CD4-positive, alpha-beta T cell (primary cell): Measurements from ENCODE around the gene UBN2. TPM values are rescaled to one million over a fixed set of nuclear protein-coding genes. Genes with fewer than 3 reads are reported as not detected.
"Not testable (repeated sequence)": the region's sequence is repeated elsewhere in the genome, so short reads cannot be mapped to it uniquely, and the experiment has no call there.

Experiments
- ATAC-seq: fragments of 200-7000 bp; cut with Tn5 transposase; one replicate; pipeline ENCODE4 v1.10.0; 2022; ENCODE audit warnings: mild to moderate bottlenecking; ENCODE audit not compliant: poor library complexity
- CTCF ChIA-PET: fragments of 350-600 bp; sonication (Branson Sonifier 250); formaldehyde crosslinking; loops from one replicate; lab custom pipeline; 2021; ENCODE audit warnings: antibody characterized with exemption, inconsistent platforms; lab: Charles Lee
- POLR2A ChIA-PET: fragments of 350-600 bp; sonication (Branson Sonifier 250); formaldehyde crosslinking; loops from one replicate; lab custom pipeline; 2021; ENCODE audit warnings: antibody characterized with exemption, inconsistent platforms; lab: Charles Lee
- DNase-seq, 14 experiments: peaks; one replicate each; pipeline ENCODE4 v3.0.0-alpha.2; 2013 to 2020; ENCODE audit warnings: mixed read lengths in 2 of 14
- H3K27ac ChIP-seq, 2 donors: one replicate each; pipeline versions ENCODE4 v1.5.1 to v1.7.0; 2013; ENCODE audit warnings: low read length in 2 of 2, low read depth in 1 of 2, mild to moderate bottlenecking in 1 of 2
- H3K27me3 ChIP-seq, 2 experiments: 1 replicate in 1 of 2; 2 replicates in 1 of 2; pipeline versions ENCODE4 v1.6.1 to v1.7.0; 2013; ENCODE audit warnings: low read length in 2 of 2, control low read depth in 1 of 2, mild to moderate bottlenecking in 1 of 2, moderate library complexity in 1 of 2; ENCODE audit not compliant: insufficient read depth in 2 of 2, control insufficient read depth in 1 of 2
- H3K36me3 ChIP-seq: one replicate; pipeline ENCODE4 v1.6.1; 2013; ENCODE audit warnings: low read length, control low read depth; ENCODE audit not compliant: insufficient read depth
- H3K4me1 ChIP-seq: one replicate; pipeline ENCODE4 v1.6.1; 2013; ENCODE audit warnings: low read length, control low read depth; ENCODE audit not compliant: insufficient read depth
- H3K4me3 ChIP-seq: one replicate; pipeline ENCODE4 v1.5.1; 2013; ENCODE audit warnings: mild to moderate bottlenecking, low read length, moderate library complexity
- H3K9me3 ChIP-seq, 2 experiments: 1 replicate in 1 of 2; 2 replicates in 1 of 2; pipeline versions ENCODE4 v1.6.1 to v1.7.0; 2013; ENCODE audit warnings: low read length in 2 of 2, mild to moderate bottlenecking in 2 of 2, control low read depth in 1 of 2, moderate library complexity in 1 of 2; ENCODE audit not compliant: control insufficient read depth in 1 of 2, insufficient read depth in 1 of 2
- H3K27ac Mint-ChIP-seq: one replicate; pipeline ENCODE4 v1.8.0; 2020; ENCODE audit warnings: mixed read lengths
- H3K27me3 Mint-ChIP-seq: one replicate; pipeline ENCODE4 v1.8.0; 2021; ENCODE audit warnings: mixed read lengths
- H3K36me3 Mint-ChIP-seq: one replicate; pipeline ENCODE4 v1.8.0; 2021; ENCODE audit warnings: low read depth, mixed read lengths
- H3K4me1 Mint-ChIP-seq: one replicate; pipeline ENCODE4 v1.8.0; 2021; ENCODE audit warnings: low read depth, mixed read lengths
- H3K4me3 Mint-ChIP-seq: one replicate; pipeline ENCODE4 v1.8.0; 2020; ENCODE audit warnings: mild to moderate bottlenecking, mixed read lengths
- H3K9me3 Mint-ChIP-seq: one replicate; pipeline ENCODE4 v1.8.0; 2020; ENCODE audit warnings: mixed read lengths
- CTCF ChIP-seq: fragments of 200-600 bp; IDR thresholded peaks from one replicate; pipeline ENCODE4 v1.8.0; 2022; ENCODE audit warnings: antibody characterized with exemption, mild to moderate bottlenecking
- intact Hi-C, 2 experiments: fragments of 100-400 bp; cut with DNase I in 1 of 2; cut with micrococcal nuclease in 1 of 2; formaldehyde crosslinking; loops; one replicate each; pipeline versions ENCODE4 v1.15.1 to v1.9.0; 2023 to 2025; cut with DNase I, micrococcal nuclease
- total RNA-seq, 174 experiments: library from RNA in 2 of 174; stranded (reverse) in 2 of 174; gene quantifications; one replicate each; pipeline ENCODE4 v1.2.3 and lab custom pipeline; 2021 to 2026

The UBN2 gene
- total RNA-seq, 2 experiments from 2014 or later = 9.6 to 13.3 TPM

DNA sequence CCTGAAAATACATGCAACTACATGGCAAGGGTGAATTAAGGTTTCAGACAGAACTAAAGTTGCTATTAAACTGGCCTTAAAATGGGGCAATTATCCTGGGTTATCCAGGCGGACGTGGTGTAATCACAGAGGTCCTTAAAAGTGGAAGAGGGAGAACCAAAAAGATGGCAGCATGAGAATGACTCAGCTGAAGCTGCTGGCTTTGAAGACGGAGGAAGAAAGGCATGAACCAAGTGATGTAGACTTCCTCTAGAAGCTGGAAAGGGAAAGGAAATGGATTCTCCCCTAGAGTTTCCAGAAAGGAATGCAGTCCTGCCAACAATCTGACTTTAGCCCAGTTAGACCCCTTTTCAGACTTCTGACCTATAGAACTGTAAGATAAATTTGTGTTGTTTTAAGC is 27.0 kb upstream of the UBN2 start:
- DNase-seq (no peak), ATAC-seq (no peak)
- peaks cover 4% of the 10 kb centered on the region for H3K36me3 Mint-ChIP-seq
- peaks cover 16% of the 10 kb centered on the region for H3K27me3 Mint-ChIP-seq
- Histone ChIP-seq H3K4me1 (no peaks in the 10 kb centered on the region), H3K9me3 (peaks cover 0 to 10% of the 10 kb centered on the region in 2 experiments), H3K27ac (no peak overlapping the region), H3K27me3 (no peaks in the 10 kb centered on the region), H3K36me3 (no peaks in the 10 kb centered on the region), H3K4me3 (no peak overlapping the region)
- no peak overlapping the region for H3K27ac Mint-ChIP-seq
- POLR2A ChIA-PET = no interaction called here
- H3K4me1 Mint-ChIP-seq = no peaks in the 10 kb centered on the region
- CTCF ChIA-PET = no interaction called here
- intact Hi-C loops = no loop called here
- peaks cover 12% of the 10 kb centered on the region for H3K9me3 Mint-ChIP-seq
- no peak for TF ChIP-seq CTCF
- H3K4me3 Mint-ChIP-seq = no peak overlapping the region

DNA sequence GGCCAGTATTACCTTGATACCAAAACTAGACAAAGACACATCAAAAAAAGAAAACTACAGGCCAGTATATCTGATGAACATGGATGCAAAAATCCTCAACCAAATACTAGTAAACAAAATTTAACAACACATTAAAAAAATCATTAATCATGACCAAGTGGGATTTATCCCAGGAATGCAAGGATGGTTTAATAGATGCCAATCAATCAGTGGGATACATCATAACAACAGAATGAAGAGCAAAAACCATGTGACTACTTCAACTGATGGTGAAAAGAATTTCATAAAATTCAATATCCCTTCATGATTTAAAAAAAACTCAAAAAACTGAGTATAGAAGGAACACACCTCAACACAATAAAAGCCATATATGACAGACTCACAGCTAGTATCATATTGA is 25.2 kb upstream of the UBN2 start:
- ATAC-seq = no peak
- ChIA-PET CTCF (no interaction called here), POLR2A (no interaction called here)
- TF ChIP-seq CTCF = no peak
- Mint-ChIP-seq H3K4me3 (no peak overlapping the region), H3K27ac (no peak overlapping the region), H3K27me3 (peaks cover 16% of the 10 kb centered on the region), H3K9me3 (peaks cover 18% of the 10 kb centered on the region), H3K4me1 (no peaks in the 10 kb centered on the region), H3K36me3 (peaks cover 4% of the 10 kb centered on the region)
- no peaks in the 10 kb centered on the region for H3K27me3 ChIP-seq
- no peak overlapping the region for H3K4me3 ChIP-seq
- peaks cover 0 to 10% of the 10 kb centered on the region in 2 experiments for H3K9me3 ChIP-seq
- intact Hi-C loops = no loop called here
- DNase-seq = no peak
- no peaks in the 10 kb centered on the region for H3K36me3 ChIP-seq
- H3K4me1 ChIP-seq = no peaks in the 10 kb centered on the region
- no peak overlapping the region for H3K27ac ChIP-seq

DNA sequence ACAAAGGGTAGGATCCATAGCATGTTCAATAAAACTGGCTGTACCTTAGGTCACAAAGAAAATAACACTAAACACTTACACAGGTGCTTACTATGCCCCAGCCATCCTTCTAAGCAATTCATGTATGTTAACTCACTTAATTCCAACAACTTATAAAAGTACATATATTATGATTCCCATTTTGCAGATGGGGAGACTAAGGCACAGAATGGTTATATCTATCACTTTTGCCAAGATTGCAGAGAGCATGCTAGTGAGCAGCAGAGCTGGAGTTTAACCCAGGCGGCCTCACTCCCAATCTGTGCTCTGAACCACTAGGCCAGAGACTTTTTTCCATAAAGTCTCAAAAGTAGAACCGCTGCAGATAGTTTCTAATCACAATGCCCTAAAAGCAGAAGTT is 18.9 kb upstream of the UBN2 start:
- Mint-ChIP-seq H3K4me1 (no peaks in the 10 kb centered on the region), H3K27ac (no peak overlapping the region), H3K36me3 (no peaks in the 10 kb centered on the region), H3K9me3 (peaks cover 17% of the 10 kb centered on the region), H3K27me3 (peaks cover 7% of the 10 kb centered on the region), H3K4me3 (no peak overlapping the region)
- DNase-seq = no peak
- Histone ChIP-seq H3K36me3 (no peaks in the 10 kb centered on the region), H3K27me3 (no peaks in the 10 kb centered on the region), H3K9me3 (no peaks in the 10 kb centered on the region), H3K27ac (no peak overlapping the region), H3K4me1 (no peaks in the 10 kb centered on the region), H3K4me3 (no peak overlapping the region)
- intact Hi-C loops = no loop called here
- TF ChIP-seq CTCF = no peak
- CTCF ChIA-PET = interaction anchor here (0.6 kb wide), 1 partner anchor 580 kb away, joined by 6 read pairs; no protein-coding TSS in a partner anchor
- POLR2A ChIA-PET = interaction anchor here (1.6 kb wide), 1 partner anchor 20 kb away, joined by 3 read pairs; no protein-coding TSS in a partner anchor
- ATAC-seq = no peak

- H3K9me3 Mint-ChIP-seq = peaks cover 12% of the 10 kb centered on the region
- H3K36me3 ChIP-seq, H3K27ac Mint-ChIP-seq, H3K4me3 ChIP-seq, ATAC-seq, H3K27me3 ChIP-seq, H3K4me1 ChIP-seq, POLR2A ChIA-PET, H3K4me3 Mint-ChIP-seq, DNase-seq, H3K9me3 ChIP-seq, intact Hi-C loops, H3K27me3 Mint-ChIP-seq, H3K36me3 Mint-ChIP-seq, H3K4me1 Mint-ChIP-seq, H3K27ac ChIP-seq, CTCF ChIA-PET: not testable (repeated sequence)
Measured at GRCh38 chr7:139213489-139213888, 17.5 kb upstream of the UBN2 start.
